Measurements from ENCODE around the gene STRN4.
A peak's percentile ranks its signal among the peaks of the same experiment; 100 is the strongest.
"Not testable (repeated sequence)": the region's sequence is repeated elsewhere in the genome, so short reads cannot be mapped to it uniquely, and the experiment has no call there.

The STRN4 gene, protein sequence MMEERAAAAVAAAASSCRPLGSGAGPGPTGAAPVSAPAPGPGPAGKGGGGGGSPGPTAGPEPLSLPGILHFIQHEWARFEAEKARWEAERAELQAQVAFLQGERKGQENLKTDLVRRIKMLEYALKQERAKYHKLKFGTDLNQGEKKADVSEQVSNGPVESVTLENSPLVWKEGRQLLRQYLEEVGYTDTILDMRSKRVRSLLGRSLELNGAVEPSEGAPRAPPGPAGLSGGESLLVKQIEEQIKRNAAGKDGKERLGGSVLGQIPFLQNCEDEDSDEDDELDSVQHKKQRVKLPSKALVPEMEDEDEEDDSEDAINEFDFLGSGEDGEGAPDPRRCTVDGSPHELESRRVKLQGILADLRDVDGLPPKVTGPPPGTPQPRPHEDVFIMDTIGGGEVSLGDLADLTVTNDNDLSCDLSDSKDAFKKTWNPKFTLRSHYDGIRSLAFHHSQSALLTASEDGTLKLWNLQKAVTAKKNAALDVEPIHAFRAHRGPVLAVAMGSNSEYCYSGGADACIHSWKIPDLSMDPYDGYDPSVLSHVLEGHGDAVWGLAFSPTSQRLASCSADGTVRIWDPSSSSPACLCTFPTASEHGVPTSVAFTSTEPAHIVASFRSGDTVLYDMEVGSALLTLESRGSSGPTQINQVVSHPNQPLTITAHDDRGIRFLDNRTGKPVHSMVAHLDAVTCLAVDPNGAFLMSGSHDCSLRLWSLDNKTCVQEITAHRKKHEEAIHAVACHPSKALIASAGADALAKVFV

DNA sequence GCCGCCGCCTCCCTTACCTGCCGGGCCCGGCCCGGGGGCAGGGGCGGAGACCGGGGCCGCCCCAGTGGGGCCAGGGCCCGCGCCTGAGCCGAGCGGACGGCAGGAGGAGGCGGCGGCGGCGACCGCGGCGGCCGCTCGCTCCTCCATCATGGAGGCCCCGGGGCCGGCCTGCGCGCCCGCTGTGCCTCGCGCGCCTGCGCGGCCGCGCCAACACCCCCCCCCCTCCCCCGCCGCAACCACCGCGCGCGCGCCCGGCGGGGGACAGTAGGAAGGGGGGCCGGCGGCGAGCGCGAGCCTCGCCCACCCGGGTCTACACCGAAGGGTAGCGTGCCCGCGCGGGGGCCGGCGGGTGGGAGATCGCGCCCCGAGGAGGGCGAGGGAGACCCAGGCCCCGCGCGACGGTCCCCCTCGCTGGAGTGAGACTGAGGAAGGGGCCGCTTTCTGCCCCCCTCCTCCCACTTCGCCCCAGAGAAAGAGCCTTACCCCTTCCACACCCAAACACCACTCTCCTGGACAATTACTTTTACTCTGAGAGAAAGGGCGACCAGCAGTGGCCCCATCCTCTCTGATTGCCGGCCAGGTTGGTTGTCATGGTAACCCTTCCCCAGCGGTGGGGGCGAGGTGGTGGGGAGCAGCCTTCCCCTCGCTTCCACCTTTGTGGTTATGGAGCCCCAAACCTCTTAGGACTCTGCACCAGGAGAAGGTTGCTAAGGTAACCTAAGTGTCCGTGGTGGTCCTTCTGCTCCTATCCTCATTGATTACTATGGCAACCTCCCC, at the start of gene STRN4:
STRN4 (minus strand) TSS at position 170 of the 777 bp plus-strand sequence; CDS start at position 150, 20 bp downstream.
- peak; percentile 75 for DNase-seq

DNA sequence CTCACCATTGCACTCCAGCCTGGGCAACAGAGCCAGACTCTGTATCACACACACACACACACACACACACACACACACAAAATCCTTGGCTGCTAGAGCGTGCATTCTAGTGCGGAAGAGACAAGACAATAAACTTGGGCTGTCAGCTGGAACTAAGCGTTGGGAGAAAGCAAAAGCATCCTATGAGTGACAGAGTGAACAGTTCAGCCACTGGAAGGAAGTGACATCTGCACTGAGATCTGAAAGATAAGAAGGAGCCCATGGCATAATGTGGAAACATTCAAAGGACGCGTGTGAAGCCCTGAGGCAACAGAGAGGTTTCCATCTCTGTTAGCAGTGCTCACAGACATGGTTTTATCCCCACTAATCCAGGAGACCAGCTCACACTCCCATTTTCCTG, 45.7 kb upstream of the STRN4 start:
- DNase-seq, result no peak

DNA sequence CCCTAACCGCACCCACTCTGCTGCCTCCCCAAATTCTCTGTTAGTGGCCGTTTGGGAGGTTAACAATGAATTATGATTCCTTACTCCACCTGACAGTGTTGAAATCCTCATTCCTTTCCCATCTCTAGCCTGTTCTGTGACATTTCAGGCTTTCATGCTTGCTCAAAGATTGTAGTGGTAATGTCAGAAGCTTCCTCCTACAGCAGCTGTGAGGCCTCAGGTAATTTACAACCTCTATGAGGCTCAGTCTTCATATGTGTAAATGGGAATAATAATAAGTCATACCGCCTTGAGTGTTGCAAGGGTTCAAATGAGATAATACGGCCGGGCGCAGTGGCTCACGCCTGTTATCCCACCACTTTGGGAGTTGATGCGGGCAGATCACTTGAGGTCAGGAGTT, 43.1 kb upstream of the STRN4 start:
- no peak for DNase-seq

DNA sequence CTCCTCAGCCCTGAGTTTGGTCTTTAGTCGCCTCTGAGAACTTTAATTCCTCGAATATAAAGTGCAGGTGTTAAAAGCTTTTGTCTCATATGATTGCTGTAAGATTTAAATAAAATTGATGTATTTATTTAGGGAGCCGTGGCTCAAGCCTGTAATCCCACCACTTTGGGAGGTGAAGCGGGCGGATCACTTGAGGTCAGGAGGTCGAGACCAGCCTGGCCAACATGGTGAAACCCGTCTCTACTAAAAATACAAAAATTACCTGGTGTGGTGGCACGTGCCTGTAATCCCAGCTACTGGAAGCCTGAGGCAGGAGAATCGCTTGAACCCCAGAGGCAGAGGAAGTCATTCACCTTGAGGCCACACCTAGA, 42.7 kb upstream of the STRN4 start:
- no peak for DNase-seq

DNA sequence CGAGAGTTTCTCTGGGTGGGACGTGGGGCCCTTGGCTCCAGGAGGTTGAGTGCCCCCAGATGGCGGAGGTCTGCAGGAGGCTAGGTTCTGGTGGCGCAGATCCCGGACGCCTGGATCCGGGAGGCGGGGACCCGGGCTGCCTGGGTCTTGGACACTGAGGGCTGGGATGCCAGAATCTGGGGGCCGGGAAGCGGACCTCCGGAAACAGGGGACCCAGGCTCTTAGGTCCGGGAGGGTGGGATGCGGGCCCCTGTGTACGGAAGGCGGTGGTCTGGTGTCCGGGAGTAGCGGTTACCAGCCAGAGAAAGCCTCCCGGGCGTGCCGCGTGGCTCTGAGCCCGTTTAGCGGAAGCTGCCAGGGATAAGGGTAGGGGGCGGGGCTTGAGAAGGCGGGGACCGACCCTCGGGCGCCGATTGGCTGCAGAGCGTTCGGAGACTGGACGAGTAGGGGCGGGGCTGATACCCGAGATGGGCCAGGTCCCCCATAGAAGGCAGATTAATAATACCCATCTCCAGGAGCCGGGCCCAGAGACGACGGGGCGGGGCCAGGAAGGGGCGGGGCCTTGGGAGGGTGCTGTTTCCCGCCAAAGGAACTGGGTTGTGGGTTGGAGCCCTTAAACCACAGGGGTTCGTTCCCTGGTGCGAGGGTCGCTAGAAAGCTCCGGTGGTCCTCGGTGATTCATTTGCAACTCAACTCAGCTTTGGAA, 42.2 kb upstream of the STRN4 start, which contains the start of gene SLC1A5:
SLC1A5 (minus strand) TSS at position 333 of the 706 bp plus-strand sequence. CDS start 629 bp downstream, outside the sequence.
- peak; percentile 95 for DNase-seq

DNA sequence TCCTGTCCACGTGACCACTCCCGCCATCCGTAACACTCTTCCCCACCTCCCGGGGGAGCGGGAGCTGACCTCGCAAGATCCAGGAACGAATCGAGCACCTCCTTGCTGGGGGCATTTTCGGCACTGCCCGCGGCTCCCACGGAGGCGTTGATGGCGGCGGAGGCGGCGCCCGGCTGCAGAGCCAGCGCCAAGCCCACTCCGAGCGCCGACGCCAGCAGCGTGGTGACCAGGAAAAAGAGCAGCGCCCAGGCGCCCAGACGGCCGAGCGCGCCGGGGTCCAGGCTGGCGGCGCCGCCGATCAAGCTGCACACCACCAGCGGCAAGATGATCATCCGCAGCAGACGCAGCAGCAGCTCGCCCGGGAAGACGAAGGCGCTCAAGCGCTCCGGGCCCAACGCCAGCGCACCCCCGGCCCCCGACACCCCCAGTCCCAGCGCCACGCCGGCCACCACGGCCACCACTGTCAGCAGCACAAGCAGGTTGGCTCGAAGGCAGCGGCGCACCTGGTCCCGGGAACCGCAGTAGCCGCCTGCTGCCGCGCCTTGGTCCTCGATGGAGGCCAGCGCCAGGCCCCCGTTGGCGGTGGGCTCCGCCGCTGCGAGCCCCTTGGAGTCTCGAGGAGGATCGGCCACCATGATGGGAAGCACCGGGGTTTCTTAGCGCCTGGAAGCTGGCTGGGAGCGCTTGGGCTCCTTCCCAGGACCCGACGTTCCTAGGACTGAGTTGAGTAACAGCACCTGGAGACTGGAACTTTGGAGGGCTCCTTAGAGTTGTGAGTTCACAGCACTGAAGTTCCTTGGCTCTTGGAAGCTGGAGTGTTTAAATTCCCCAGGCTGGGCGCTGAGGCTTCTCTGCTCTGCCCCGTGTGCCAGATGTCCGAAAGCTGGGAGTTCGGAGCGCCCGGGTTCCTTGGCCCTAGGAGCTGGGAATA, 41.3 kb upstream of the STRN4 start:
- peak; percentile 72 for DNase-seq

DNA sequence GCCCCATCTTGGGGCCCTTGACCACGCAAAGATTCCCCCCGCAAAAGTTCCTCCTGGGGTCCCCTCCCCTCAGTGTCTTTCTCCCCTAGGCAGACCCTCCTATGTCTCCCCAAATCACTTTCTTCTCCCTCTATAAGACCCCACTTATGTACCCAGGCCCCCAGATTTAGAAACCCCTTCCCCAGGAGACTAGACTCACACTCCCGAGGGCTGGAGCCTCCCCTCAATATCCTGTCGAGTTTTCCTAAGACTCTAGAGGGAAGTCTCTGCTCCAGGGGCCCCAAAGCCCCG, 40.7 kb upstream of the STRN4 start:
- no peak for DNase-seq

DNA sequence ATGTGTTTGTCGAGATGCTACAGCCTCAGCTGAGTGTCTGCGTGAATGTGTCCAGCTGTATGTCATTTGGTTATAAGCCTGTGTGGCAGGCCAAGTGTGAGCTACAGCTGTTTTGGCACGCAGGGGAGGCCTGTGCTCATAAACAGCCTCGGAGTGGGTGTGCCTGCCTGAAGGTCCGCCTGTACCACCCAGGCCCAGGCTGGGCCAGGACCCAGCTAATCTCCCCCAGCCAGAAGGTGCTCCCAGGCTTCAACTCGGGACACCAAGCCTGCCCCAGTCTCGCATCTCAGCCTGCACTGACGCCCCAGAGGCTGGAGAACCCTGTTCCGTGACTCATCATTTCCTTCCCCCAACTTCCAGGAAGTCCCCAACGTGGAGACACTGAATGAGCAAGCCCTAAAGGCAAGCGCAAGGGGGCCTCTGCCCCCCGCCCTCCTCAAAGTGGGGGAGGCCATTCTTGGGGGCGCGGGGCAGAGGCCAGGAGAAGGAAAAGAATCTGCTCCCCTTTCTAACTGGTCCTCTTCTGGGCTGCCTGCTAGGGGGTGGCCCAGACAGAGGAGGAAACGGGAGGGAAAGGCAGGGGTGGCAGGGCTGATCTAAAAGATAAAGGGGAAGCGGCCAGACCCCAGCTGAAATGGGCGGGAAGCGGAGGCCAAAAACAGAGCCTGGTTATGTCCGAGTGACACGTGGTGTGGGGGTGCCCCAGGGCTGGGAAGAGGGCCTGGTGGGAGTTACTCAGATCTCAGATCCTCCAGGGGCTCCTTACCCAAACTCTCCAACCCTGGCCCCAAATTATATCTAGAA, 40.2 kb upstream of the STRN4 start:
- DNase-seq, result peak; percentile 88

DNA sequence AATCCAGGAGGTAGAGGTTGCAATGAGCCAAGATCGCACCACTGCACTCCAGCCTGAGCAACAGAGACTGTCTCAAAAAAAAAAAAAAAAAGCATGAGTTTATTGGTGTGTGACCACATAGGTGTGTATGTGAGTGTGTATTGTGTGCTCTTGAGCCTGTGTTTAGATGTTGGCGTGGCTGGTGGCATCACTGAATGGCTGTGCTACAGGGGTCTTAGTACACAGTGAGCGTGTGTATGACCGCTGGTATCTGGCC, 39.7 kb upstream of the STRN4 start:
- no peak for DNase-seq

DNA sequence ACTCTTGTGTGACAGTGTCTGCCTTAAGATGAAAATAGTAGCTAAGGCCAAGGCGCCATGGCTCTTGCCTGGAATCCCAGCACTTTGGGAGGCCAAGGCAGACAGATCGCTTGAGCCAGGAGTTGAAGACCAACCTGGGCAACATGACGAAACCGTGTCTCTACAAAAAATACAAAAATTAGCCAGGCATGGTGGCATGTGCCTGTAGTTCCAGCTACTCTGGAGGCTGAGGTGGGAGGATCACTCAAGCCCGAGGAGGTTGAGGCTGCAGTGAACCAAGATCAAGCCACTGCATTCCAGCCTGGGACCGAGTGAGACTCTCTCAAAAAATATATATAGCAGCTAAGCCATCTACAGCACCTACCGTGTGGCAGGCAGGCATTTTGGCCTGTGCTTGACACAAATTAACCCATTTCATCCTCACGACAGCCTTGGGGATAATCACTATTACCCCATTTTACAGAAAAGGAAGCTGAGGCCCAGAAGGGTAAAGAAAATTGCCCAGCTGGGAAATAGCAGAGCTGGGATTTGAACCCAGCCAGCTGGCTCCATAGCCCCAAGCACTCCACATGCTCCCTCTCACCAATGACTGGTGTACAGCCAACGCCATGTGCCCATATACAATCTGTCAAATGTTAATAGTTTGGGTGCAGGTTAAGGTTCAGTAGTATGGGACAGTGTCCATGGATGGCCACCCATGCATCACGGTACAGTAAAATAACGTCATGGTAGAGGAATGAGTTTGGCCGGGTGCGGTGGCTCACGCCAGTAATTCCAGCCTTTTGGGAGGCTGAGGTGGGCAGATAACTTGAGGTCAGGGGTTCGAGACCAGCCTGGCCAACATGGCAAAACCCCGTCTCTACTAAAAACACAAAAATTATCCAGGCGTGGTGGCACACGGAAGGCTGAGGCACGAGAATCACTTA, 39.1 kb upstream of the STRN4 start:
- DNase-seq, result no peak

DNA sequence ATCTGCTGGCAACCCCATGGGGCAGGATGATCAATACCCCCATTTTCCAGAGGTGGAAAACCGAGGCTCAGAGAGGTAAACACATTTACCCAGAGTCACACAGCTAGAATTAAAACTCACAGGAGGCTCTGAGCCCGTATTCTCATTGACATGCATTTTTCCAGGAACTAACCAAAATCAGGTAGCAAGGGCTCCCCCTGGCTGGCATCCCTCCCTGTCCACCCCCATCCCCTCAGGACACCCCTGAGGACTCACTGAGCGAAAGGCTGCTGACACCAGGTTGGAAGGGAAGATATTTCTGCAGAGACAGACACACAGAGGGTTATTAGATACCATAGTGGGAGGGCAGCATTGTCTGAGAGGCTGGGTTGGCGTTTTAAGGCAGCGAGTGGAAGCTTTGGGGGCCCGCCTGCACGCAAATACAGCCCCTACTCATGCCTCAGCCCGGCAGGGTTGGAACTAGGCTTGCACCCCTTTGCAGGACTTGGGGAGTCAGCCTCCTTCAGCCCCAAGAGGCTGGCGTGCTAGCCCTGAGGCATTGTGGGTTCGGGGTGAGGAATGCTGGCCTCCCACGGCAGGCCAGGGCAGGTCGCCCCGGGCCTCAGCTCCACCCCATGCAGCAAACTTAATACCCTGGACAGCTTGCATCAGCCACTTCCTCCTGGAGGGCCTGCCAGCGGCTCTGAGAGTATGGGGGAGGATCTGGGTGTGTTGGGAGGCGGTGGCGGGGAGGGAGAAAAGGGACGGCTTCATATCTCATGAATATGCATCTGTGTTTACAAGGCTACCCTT, 38.2 kb upstream of the STRN4 start:
- DNase-seq, result peak; percentile 74

DNA sequence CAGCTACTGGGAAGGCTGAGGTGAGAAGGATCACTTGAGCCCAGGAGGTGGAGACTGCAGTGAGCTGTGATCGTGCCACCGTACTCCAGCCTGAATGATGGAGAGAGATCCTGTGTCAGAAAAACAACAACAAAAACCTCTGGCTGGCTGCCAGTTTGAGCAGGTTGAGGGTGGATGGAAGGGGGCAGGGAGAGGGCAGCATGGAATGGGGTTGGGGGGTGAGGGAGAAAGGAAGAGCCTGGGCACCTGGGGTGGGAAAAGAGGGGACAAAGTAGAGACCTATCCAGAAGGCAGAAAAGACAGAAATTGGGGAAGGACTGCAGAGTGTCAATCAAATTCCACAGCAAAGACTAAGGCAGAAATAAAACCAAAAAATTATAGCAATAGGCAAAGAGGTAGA, 37.4 kb upstream of the STRN4 start:
- DNase-seq, result no peak

DNA sequence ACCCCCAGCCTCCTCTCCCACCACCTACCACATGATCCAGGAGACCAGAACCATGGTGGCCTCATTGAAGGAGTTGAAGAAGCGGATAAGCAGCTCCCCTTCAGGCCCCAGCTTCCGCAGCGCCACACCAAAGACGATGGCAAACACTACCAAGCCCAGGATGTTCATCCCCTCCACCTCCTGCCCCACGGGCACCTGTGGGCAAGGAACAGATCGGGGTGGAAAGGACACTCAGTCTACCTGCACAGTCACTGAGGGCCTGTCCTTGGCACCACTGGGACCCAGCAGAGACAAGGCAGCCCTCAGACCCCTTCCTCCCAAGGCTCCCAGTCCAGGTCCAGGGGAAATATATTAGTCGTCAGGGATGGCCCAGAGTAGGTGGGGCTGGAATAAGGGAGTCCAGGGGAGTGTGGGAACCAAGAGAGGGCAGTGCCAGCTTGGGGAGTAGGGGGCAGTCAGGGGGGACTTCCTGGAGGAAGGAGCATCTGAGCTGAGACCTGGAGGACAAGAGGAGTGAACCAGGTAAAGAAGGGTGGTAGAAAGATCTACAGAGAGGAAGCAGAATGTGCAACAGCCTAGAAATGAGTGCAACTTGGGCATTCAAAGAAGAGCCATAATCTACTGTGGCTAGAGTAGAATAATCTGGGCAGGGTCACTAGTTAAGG, 36.2 kb upstream of the STRN4 start:
- DNase-seq, result no peak

DNA sequence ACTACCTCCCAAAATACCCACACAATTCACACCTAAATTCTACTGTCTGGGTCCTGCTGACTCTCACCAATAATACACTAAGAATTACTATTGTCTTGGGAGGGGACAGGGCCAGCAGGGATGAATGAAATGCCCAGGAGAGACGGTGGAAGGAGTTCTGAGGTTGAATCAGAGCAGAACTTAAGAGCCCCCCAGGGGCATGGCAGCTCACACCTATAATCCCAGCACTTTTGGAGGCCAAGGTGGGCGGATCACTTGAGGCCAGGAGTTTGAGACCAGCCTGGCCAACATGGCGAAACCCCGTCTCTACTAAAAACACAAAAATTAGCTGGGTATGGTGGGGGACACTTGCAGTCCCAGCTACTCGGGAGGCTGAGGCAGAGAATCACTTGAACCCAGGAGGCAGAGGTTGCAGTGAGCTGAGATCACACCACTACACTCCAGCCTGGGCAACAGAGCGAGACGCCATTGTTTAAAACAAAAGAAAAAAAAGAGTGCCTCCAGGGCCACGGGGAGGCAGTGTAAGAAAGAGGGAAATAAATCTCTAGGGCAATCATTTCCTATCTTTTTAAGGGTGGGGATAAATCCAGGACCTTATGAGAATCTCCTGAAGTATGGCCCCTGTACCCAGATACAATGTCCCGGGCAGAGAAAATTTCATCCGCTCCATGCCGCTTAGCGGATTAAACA, 31.9 kb upstream of the STRN4 start:
- not testable (repeated sequence) for DNase-seq

DNA sequence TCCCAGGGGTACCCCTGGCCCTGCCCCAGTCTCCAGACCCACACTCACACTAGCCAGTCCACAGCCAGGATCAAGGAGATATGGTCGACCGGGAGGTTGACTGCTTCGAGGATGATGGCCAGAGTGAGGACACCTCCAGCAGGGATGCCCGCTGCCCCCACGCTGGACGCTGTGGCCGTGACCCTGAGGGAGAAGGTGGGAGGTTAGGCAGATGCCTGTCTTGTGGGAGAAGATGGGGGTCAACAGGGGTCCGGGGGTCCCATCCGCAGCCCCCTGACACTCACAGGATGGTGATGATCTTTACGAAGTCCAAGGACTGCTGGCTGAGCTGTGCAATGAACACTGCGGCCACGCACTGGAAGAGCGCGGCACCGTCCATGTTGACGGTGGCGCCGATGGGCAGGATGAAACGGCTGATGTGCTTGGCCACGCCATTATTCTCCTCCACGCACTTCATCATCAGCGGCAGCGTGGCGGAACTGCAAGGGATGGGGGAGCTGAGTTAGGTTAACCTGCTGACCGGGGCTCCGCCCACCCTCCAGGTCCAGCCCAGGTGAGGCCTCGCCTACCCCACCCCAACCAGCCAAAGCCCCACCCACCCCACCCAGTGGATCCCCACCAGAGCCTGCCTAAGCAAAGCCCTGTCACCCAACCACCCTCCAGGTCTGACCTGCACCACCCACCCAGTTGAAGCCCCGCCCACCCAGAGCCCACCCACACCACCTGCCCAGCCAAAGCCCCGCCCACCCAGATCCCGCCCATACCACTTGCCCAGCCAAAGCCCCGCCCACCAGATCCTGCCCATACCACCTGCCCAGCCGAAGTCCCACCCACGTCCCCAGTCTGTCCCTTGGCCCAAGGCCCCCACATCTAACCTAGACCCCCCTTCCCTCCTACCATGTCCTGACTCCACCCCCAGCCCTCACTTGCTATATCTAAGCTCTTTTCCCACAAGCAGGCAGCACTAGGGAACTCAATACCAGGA, 31.0 kb upstream of the STRN4 start:
- no peak for DNase-seq

DNA sequence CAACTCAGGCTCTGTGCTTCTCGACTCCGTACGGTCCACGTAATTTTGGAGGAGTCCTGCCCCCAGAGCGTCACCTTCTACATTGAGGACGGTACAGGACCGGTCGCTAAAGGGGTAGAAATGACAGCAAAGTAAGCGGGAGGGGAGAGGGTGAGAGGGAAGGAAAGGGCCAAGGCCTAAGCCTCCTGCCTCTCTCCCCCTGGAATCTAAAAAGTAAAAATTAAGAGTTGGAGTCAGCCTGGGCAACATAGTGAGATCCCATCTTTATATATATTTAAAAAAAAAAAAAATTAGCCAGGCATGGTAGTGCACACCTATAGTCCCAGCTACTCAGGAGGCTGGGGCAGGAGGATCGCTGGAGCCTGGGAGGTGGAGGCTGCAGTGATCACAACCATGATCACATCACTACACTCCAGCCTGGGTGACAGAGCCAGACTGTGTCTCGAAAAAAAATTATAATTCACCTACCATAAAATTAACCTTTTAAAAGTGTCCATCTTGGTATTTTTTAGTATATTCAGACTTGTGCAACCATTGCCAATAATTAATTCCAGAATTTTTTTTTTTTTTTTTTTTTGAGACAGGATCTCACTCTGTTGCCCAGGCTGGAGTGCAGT, 29.5 kb upstream of the STRN4 start:
- DNase-seq, result no peak
